ENCODE results near the gene MDH1B.

The MDH1B gene

DNA sequence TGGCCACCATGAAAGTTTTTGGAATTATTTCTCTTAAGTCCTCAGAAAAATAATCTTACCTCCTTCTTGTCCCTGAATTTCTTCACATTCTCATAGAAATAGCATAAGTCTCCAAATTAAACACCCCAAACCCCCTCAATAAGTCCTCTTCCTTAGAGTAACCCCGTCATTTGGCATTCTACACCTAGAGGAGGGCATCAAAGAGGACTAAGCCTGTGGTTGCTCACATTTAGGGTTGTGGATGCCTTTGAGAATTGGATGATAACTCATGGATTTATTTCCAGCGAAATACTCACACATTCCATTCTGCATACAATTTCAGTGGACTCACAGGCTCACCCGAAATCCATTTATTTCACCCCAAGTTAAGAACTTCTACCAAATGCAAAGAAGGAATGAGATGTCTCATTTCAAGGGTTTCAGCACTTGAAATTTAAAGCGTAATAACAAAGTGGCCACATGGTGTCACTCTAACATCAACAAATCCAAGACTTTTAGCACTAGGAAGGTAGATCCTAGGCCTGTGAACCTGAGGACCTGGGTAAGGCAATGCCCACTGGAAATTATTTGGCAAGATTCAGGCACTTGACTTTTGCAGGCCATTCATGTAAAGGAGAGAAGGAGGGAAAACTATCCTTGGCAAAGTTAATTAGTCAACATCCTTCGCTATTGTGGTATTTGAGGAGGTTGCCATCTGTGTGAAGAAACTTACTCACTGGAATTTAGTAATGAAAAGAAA lies 71.6 kb downstream of the MDH1B start:
- DNase-seq (ENCODE audit: low spot score), result peak; percentile 77

- DNase-seq (ENCODE audit: low spot score), result no peak
These were observed 72.2 kb downstream of the MDH1B start for GRCh38 chr2:206692971-206693370.

GRCh38 chr2:206688990-206689389 lies 76.1 kb downstream of the MDH1B start:
- DNase-seq (ENCODE audit: low spot score), result no peak

- DNase-seq (ENCODE audit: low spot score), result no peak
These were observed 76.7 kb downstream of the MDH1B start for GRCh38 chr2:206688453-206688852.

Data from pons (tissue), 1 donor.